Glomerular endothelial cell (primary cell): ENCODE measurements around the gene FGL2. TPM values are rescaled to one million over a fixed set of nuclear protein-coding genes. Genes with fewer than 3 reads are reported as not detected.
"Not testable (repeated sequence)": the region's sequence is repeated elsewhere in the genome, so short reads cannot be mapped to it uniquely, and the experiment has no call there.

Experiments used
- DNase-seq: peaks from one replicate; pipeline ENCODE4 v3.0.0-alpha.2; 2011; ENCODE audit warnings: low read depth, low spot score; ENCODE audit errors: extremely low read depth
- total RNA-seq: library from RNA; depleted of rRNA; stranded (reverse); fragments of >200 nt; gene quantifications from 2 replicates; pipeline ENCODE4 v1.2.3, GENCODE V29; 2015

Gene FGL2
- total RNA-seq, 1 donor from 2014 or later = not detected

DNA sequence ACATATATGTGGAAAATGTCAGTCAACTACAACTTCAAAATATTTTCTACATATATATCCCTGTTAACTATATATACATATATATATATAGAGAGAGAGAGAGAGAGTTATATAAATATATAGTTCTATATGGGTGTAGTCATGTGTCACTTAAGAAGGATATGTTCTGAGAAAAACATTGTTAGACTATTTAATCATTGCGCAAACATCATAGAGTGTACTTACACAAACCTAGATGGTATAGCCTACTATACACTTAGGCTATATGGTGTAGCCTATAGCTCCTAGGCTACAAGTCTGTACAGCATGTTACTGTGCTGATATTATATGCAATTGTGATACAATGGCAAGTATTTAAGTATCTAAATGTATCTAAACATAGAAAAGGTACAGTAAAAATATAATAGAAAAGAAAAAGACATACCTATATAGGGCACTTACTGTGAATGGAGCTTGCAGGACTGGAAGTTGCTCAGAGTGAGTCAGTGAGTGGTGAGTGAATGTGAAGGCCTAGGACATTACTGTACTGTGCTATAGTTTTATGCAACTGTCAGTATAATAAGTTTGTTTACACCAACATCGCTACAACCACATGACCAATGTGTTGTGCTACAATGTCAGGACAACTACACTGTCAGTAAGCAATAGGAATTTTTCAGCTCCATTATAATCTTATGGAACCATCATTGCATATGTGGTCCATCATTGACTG is 18.0 kb upstream of the FGL2 start:
- DNase-seq = no peak

GRCh38 chr7:77216181-77216845 is 16.7 kb upstream of the FGL2 start:
- no peak for DNase-seq

GRCh38 chr7:77209479-77210139 is 10.0 kb upstream of the FGL2 start:
- no peak for DNase-seq

GRCh38 chr7:77208416-77208815 is 8.8 kb upstream of the FGL2 start:
- no peak for DNase-seq

DNA sequence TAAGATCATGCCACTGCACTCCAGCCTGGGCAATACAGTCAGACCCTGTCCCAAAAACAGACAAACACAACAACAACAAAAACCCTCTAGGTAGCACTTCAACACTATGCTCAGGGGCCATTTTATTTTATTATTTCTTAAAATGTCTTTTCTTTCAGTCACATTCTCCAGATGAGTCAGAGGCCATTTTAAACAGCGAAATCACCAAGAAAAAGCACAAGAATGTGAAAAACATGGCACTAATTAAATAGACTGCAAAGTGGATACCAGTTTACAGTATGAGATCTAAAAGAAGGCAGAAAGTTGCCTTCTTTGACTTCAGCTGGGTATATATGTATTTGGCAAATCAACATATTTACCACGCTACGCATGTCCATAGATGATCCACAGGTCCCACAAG is 6.1 kb upstream of the FGL2 start:
- no peak for DNase-seq

DNA sequence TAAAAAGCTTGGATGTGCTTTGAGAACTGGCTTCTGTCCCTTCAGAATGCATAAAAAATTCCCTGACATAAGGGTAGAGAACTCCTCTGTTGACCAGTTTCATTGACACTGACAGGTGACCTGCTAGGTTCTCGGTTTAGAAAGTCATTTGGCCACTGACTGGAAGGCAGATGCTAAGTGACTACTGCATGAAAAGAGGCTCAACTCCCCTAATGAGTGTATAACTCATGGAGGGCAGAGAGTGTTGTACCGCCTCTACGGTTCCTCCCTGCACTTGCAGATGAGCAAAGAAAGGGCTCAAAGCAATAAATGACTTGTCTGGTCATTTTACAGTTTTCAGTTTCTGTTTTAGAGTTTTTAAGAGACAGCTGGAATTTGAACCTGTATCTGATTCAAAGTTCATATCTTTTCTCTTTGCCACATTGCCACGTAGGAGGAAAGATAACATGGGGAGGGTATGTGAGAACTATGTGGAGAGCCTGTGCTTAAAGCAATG is 2.9 kb upstream of the FGL2 start:
- DNase-seq = no peak

GRCh38 chr7:77200542-77200941 is 923 bp upstream of the FGL2 start:
- DNase-seq = no peak

GRCh38 chr7:77197141-77197540 is 2.5 kb downstream of the FGL2 start:
- DNase-seq = no peak

DNA sequence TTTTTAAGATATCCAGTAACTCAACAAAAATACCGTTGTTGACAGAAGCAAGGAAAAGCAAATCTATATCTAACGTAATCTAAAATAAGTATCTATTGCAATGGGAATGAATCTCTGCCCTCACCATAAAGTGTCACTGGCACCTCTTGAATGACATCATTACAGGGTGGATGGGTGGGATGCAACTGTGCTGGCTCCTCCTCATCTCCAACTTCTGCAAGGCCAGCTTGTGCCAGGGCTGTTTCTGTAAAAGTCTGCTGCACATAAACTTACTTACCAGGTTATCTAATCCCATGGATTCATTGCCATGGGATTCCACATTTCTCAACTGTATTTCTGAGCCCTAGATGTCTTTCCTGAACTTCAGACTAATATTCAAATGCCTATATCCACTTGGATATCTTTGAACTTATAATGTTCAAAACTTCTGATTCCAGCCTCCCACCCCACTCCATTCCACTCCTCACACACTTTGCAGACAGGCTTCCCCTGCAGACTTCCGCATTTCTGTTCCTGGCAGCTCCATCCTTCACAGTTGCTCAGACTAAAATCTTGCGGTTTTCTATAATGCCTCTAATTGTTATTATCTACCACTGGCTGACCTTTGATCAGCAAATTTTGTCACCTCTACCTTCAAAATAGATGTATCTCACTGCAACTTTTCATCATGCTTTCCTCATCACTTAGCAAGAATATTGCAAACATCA is 10.7 kb downstream of the FGL2 start:
- DNase-seq = no peak

DNA sequence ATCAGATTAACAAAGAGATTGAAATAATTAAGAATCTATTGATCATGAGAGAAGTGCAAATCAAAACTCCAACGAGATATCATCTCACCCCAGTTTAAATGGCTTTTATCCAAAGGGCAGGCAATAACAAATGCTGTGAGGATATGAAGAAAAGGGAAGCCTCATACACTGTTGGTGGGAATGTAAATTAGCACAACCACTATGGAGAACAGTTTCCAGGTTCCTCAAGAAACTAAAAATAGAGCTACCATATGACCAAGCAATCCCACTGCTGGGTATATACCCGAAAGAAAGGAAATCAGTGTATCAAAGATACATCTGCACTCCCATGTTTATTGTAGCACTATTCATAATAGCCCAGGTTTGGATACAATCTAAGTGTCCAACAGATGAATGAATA is 13.8 kb downstream of the FGL2 start:
- DNase-seq = no peak

DNA sequence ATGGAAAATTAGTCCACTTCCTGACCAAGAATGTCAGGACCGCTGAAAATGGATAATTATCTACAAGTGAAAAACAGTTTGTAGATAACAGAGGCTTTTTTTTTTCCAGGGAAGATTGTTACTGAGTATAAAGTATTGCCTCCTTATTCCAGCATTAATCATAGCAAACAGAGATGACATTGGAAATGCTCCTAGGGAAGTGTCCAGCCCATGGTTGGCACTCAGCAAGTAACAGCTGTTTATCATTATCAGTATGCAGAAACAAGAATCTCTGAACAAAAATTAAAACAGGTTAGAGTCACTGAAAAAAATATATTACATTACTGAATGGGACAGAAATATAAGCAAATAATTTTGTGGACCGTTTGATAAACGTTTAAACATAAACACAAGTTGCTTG is 14.6 kb downstream of the FGL2 start:
- DNase-seq = no peak

GRCh38 chr7:77184463-77184862 is 15.2 kb downstream of the FGL2 start:
- DNase-seq = no peak

GRCh38 chr7:77182261-77182660 is 17.4 kb downstream of the FGL2 start:
- DNase-seq = no peak

- DNase-seq = no peak
Observed at GRCh38 chr7:77181734-77182133, 17.9 kb downstream of the FGL2 start.

GRCh38 chr7:77181015-77181595 is 18.5 kb downstream of the FGL2 start:
- DNase-seq = no peak

GRCh38 chr7:77178024-77178423 is 21.6 kb downstream of the FGL2 start:
- not testable (repeated sequence) for DNase-seq

GRCh38 chr7:77177321-77177904 is 22.2 kb downstream of the FGL2 start:
- DNase-seq = not testable (repeated sequence)

GRCh38 chr7:77175274-77175800 is 24.3 kb downstream of the FGL2 start:
- DNase-seq = not testable (repeated sequence)

- DNase-seq = not testable (repeated sequence)
Observed at GRCh38 chr7:77174418-77174817, 25.2 kb downstream of the FGL2 start.
